GM19328 (cell line): ENCODE data around the gene GNG12.

Experiments used
- ATAC-seq: cut with Tn5 transposase; IDR thresholded peaks from one replicate; pipeline ENCODE4 v1.9.1; 2021; ENCODE audit warnings: mild to moderate bottlenecking, moderate library complexity; ENCODE audit not compliant: unreplicated experiment

GNG12 gene

GRCh38 chr1:67832737-67833601, at the start of gene GNG12:
Gene GNG12, minus strand, starts transcription at chr1:67833467. Its CDS starts 125,781 bp downstream, at chr1:67707686.
- peak; percentile 53 for ATAC-seq

GRCh38 chr1:67882196-67882958, 49.1 kb upstream of the GNG12 start:
- ATAC-seq, result no peak

- no peak for ATAC-seq
Measured at GRCh38 chr1:67880056-67880601, 46.9 kb upstream of the GNG12 start.

GRCh38 chr1:67879485-67879884, 46.2 kb upstream of the GNG12 start:
- no peak for ATAC-seq

GRCh38 chr1:67874501-67875111, 41.3 kb upstream of the GNG12 start:
- no peak for ATAC-seq

- no peak for ATAC-seq
Measured at GRCh38 chr1:67869233-67869632, 36.0 kb upstream of the GNG12 start.

GRCh38 chr1:67863637-67864036, 30.4 kb upstream of the GNG12 start:
- ATAC-seq, result no peak

GRCh38 chr1:67862685-67863084, 29.4 kb upstream of the GNG12 start:
- ATAC-seq, result no peak

GRCh38 chr1:67861856-67862516, 28.7 kb upstream of the GNG12 start:
- no peak for ATAC-seq

- ATAC-seq, result no peak
Measured at GRCh38 chr1:67860776-67861175, 27.5 kb upstream of the GNG12 start.

GRCh38 chr1:67856921-67857320, 23.7 kb upstream of the GNG12 start:
- no peak for ATAC-seq

- no peak for ATAC-seq
Measured at GRCh38 chr1:67855961-67856360, 22.7 kb upstream of the GNG12 start.

- ATAC-seq, result no peak
Measured at GRCh38 chr1:67855444-67855843, 22.2 kb upstream of the GNG12 start.

- ATAC-seq, result no peak
Measured at GRCh38 chr1:67853704-67854103, 20.4 kb upstream of the GNG12 start.

- no peak for ATAC-seq
Measured at GRCh38 chr1:67851800-67852199, 18.5 kb upstream of the GNG12 start.

- no peak for ATAC-seq
Measured at GRCh38 chr1:67850611-67851075, 17.4 kb upstream of the GNG12 start.

- ATAC-seq, result no peak
Measured at GRCh38 chr1:67850151-67850551, 16.9 kb upstream of the GNG12 start.

- no peak for ATAC-seq
Measured at GRCh38 chr1:67847466-67847865, 14.2 kb upstream of the GNG12 start.

GRCh38 chr1:67846538-67846937, 13.3 kb upstream of the GNG12 start:
- no peak for ATAC-seq

- ATAC-seq, result no peak
Measured at GRCh38 chr1:67844988-67845387, 11.7 kb upstream of the GNG12 start.

GRCh38 chr1:67843746-67844145, 10.5 kb upstream of the GNG12 start:
- ATAC-seq, result no peak
